Measurements from ENCODE around the gene EPB41L4A.

Gene EPB41L4A

DNA sequence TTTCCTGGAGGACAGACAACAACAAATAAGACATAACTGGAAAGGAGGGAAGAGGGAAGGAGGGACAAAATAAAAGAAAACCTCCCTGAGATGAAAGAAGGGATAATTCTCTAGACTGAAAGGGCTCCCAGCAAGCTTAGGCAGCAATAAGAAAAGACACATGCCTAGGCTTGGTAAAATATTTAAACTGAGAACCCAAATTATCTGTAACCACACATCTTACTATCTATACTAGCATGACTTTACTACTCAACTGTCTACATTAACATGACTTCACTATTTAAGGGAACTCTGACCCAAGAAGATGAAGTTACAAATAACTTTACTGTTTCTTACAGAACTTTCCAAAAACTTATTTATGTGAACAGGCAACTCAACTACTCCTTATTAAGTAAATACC is 95.9 kb downstream of the EPB41L4A start:
- no peak overlapping the region for H3K27ac ChIP-seq
- H3K4me3 ChIP-seq, result no peak overlapping the region
- DNase-seq (ENCODE audit: low spot score), result no peak
- TF ChIP-seq, protein P1, sequence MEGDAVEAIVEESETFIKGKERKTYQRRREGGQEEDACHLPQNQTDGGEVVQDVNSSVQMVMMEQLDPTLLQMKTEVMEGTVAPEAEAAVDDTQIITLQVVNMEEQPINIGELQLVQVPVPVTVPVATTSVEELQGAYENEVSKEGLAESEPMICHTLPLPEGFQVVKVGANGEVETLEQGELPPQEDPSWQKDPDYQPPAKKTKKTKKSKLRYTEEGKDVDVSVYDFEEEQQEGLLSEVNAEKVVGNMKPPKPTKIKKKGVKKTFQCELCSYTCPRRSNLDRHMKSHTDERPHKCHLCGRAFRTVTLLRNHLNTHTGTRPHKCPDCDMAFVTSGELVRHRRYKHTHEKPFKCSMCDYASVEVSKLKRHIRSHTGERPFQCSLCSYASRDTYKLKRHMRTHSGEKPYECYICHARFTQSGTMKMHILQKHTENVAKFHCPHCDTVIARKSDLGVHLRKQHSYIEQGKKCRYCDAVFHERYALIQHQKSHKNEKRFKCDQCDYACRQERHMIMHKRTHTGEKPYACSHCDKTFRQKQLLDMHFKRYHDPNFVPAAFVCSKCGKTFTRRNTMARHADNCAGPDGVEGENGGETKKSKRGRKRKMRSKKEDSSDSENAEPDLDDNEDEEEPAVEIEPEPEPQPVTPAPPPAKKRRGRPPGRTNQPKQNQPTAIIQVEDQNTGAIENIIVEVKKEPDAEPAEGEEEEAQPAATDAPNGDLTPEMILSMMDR (IDR thresholded peaks at IDR 0.05), result no peak

DNA sequence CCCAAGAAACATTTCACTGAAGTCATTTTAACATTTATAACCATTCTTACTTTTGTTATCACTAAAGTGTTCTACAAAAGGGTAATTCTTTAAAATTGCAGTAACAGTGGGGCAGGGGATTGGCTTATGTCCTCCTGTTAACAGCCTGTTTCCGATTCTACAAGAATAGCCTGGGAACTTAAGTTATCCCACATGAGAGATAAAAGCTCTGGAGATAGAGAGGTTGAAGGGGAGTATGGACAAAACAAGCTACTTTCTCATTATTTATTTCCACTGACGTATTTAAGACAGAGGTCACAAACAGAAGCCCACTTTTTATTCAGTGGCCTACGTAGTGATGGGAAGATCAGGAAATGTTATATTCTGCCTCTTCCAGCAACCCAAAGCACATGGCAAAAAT is 98.7 kb downstream of the EPB41L4A start:
- TF ChIP-seq, protein P1 (IDR thresholded peaks at IDR 0.05), result no peak
- Histone ChIP-seq H3K27ac (no peak overlapping the region), H3K4me3 (no peak overlapping the region)
- no peak for DNase-seq (ENCODE audit: low spot score)

DNA sequence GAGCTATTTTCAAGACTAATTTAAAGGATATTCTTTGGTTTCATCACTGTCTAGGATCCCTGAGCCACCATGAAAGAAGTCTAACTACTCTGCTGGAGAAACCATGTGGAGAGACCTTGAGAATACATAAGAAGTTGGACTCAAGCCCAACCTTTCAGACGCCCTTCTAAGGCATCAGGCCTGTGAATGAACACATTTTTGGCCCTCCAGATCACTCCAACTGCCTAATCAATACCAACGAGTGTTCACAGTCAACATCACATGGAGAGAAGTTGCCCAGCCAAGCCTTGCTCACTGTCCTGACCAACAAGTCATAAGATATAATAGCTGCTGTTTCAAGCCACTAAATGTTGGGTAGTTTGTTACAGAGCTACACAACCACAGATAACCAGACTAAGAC is 100.7 kb downstream of the EPB41L4A start:
- Histone ChIP-seq H3K27ac (no peak overlapping the region), H3K4me3 (no peak overlapping the region)
- DNase-seq (ENCODE audit: low spot score), result no peak
- TF ChIP-seq, protein P1 (IDR thresholded peaks at IDR 0.05), result no peak

DNA sequence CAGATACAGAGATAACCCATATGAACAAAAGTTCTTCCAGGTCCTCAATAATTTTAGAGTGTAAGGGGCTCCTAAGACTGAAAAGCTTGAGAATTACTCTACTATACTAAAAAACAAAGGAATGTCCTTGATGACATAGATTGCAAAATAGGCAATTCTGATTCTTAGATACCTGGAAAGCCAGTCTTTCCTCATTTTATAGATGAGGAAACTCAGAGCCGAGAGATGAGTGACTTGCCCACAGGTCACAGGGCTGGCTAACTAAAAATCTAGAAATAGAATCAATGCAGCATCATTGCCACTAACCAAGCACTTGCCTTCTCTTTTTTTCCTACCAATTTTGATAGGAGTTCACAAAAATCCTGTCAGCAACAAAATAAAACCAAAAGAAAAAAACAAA is 101.2 kb downstream of the EPB41L4A start:
- TF ChIP-seq, protein P1 (IDR thresholded peaks at IDR 0.05), result no peak
- DNase-seq (ENCODE audit: low spot score), result no peak
- no peak overlapping the region for H3K27ac ChIP-seq
- no peak overlapping the region for H3K4me3 ChIP-seq

DNA sequence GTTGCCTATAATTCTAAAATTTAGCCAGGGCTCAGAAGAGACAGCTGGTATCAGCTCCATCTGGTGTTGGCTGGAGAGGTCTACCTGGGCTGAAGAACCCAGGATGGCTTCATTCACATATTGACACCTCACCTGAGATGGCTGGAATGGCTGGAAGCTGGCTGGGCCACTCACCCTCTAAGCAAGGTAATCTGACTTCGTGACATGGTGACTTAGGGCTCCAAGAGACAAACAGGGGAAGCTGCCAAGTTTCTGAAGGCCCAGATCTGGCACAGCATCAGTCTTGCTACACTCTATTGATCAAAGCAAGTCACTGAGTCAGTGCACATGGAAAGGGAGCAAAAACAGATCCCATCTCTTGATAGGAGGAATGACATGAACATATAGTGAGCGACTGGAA is 102.3 kb downstream of the EPB41L4A start:
- TF ChIP-seq, protein P1 (IDR thresholded peaks at IDR 0.05), result no peak
- Histone ChIP-seq H3K27ac (no peak overlapping the region), H3K4me3 (no peak overlapping the region)
- DNase-seq (ENCODE audit: low spot score), result no peak

DNA sequence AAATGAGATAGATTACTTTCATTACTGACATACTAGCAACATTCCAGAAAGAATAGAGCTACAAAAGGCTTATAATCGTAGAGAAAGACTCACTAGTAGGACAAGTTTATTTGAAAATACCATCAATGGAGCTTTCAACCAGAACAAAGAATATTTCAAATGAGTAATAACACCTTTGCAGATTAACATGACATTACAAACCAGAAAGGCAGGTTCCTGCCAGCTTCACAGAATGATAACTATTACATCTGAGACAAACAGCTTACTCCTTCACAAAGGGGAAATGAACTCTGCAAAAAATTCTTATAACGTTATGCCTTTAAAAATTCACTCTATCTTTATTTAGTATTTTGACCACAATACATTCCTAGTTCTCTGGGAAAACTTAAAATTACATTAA is 103.1 kb downstream of the EPB41L4A start:
- DNase-seq (ENCODE audit: low spot score), result no peak
- Histone ChIP-seq H3K4me3 (no peak overlapping the region), H3K27ac (no peak overlapping the region)
- TF ChIP-seq, protein P1 (IDR thresholded peaks at IDR 0.05), result no peak

DNA sequence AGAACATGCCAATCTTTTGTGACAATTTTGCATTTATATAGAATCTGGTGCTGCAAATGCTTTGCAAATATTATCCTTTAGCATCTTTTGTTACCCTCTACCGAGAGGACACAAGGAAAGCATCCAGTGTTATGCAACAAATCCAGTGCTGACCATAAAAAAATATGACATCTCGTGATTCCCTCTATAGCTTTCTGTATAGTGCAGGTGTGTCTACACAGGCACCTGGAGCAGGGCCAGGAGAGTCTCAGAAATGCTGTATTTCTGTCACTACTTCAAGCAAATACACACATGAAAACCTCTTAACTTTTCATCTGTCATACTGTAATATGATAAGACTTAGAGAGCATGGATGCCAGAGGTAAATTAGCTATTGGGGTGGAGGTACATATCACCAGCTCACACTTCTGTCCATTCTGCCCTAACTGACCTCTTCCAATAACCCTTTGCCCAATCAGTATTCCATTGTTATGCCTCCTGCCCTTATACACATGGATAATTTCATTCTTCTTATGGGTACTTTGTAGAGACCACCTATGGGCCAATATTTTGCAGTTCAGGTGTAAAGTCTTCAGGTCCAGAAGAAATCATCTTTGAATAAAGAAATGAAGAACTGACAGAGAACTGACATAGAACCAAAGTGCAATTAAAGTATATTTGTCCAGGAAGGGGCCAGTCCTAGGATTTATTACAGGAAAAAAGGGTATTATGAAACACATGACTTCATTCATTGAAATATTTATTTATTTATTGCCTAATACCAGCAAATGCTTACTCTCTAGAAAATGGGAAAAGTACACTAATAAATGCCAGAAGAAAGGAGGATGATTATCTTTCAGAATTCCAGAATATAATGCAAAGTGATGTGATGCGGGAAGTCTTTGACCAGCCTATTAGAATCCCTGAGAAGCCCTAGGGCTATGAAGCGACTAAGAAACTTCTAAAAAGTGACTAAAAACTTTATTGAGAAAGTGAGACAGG is 106.5 kb downstream of the EPB41L4A start:
- Histone ChIP-seq H3K27ac (no peak overlapping the region), H3K4me3 (no peak overlapping the region)
- TF ChIP-seq, protein P1 (IDR thresholded peaks at IDR 0.05), result no peak
- no peak for DNase-seq (ENCODE audit: low spot score)

All from coronary artery (tissue), 2 donors.